GM03348 (cell line): ENCODE data around the gene SECISBP2.

Experiments
- DNase-seq: peaks from one replicate; pipeline ENCODE4 v3.0.0; 2012; ENCODE audit warnings: low spot score

The SECISBP2 gene

GRCh38 chr9:89405826-89406225 is 87.5 kb downstream of the SECISBP2 start:
- DNase-seq: no peak

- DNase-seq: no peak
Measured at GRCh38 chr9:89407070-89407469, 88.8 kb downstream of the SECISBP2 start.

- no peak for DNase-seq
Measured at GRCh38 chr9:89408628-89409101, 90.4 kb downstream of the SECISBP2 start.
